Fibroblast of pulmonary artery (primary cell): Measurements from ENCODE around the gene DMKN.
"Not testable (repeated sequence)": the region's sequence is repeated elsewhere in the genome, so short reads cannot be mapped to it uniquely, and the experiment has no call there.

Source experiments
- DNase-seq: peaks from one replicate; pipeline ENCODE4 v3.0.0-alpha.2; 2010; ENCODE audit warnings: low read depth
- H3K4me3 ChIP-seq: replicated peaks from 2 replicates; pipeline ENCODE4 v1.5.1; 2011; ENCODE audit warnings: low read depth, mild to moderate bottlenecking, control low read depth, low read length, moderate library complexity
- TF ChIP-seq, protein P1 (sequence below): IDR thresholded peaks from 2 replicates; pipeline ENCODE4 v1.5.1; 2011; ENCODE audit warnings: mild to moderate bottlenecking, control low read depth, low read length, inconsistent platforms; ENCODE audit errors: missing control alignments

Gene DMKN

DNA sequence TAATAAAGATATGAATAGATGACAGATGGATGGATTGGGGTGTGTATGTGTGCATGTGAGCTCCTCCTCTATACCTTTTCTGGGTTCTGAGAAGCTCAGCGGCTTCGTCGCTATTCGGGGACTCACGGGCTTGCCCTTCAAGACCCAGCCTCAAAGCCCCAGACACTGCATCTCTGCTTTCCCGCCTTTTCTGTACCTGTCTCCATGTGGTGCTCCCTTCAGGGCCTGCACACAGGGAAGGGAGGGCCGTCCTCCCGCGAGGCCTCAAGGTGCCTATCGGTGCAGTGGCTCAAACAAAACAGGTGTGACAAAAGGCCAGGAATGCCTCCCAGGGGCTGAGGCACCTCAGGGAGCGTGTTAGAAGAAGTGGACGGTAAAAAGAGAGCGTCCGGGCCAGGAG is 39.3 kb downstream of the DMKN start:
- TF ChIP-seq, protein P1, sequence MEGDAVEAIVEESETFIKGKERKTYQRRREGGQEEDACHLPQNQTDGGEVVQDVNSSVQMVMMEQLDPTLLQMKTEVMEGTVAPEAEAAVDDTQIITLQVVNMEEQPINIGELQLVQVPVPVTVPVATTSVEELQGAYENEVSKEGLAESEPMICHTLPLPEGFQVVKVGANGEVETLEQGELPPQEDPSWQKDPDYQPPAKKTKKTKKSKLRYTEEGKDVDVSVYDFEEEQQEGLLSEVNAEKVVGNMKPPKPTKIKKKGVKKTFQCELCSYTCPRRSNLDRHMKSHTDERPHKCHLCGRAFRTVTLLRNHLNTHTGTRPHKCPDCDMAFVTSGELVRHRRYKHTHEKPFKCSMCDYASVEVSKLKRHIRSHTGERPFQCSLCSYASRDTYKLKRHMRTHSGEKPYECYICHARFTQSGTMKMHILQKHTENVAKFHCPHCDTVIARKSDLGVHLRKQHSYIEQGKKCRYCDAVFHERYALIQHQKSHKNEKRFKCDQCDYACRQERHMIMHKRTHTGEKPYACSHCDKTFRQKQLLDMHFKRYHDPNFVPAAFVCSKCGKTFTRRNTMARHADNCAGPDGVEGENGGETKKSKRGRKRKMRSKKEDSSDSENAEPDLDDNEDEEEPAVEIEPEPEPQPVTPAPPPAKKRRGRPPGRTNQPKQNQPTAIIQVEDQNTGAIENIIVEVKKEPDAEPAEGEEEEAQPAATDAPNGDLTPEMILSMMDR, result no peak
- no peak for DNase-seq
- H3K4me3 ChIP-seq, result no peak overlapping the region

DNA sequence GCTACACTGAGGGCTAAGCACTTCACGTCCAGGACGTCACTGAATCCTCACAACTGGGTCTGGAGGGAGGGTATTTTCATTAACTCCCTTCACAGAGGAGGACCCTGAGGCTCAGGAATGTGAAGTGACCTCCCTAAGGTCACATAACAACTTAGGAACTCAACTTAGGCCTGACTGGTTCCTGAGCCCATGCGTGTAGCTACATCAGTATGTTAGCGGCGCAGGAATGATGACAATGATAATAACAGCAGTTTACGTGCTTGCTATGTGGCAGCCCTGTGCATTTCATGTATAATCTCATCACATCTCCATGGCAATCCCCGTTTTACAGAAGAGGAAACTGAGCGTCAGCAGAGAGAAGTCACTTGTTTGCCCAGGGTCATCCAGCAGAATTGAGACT is 41.5 kb downstream of the DMKN start:
- no peak for DNase-seq
- TF ChIP-seq, protein P1, result no peak
- H3K4me3 ChIP-seq, result no peak overlapping the region

DNA sequence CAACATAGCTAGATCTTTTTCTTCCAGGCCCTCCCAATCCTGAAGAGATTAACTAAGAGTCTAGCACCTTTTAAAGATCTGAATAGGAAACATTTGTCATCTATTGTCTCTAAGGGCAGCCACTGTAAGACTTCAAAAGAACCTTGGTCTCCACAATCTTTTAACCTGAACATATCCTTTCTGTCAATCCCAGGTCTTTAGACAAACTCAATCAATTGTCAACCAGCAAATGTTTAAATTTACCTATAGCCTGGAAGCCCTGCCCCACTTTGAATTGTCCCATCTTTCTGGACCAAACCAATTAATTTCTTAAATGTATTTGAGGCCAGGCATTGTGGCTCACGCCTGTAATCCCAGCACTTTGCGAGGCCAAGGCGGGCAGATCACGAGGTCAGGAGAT is 42.4 kb downstream of the DMKN start:
- not testable (repeated sequence) for DNase-seq, H3K4me3 ChIP-seq

DNA sequence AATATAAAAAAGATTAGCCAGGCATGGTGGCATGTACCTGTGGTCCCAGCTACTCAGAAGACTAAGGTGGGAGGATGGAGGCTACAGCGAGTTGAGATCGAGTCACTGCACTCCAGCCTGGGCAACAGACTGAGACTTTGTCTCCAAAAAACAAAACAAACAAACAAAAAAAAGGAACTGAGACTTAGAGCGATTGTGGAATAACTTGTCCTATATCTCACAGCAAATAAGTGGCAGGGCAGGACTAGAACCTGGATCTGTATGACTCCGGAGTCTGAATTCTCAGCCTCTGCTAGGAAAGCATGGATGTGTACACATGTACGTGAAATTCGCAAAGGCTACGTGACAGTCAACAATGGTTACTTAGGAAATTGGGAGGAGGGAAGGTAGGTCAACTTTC is 43.3 kb downstream of the DMKN start:
- no peak for DNase-seq

DNA sequence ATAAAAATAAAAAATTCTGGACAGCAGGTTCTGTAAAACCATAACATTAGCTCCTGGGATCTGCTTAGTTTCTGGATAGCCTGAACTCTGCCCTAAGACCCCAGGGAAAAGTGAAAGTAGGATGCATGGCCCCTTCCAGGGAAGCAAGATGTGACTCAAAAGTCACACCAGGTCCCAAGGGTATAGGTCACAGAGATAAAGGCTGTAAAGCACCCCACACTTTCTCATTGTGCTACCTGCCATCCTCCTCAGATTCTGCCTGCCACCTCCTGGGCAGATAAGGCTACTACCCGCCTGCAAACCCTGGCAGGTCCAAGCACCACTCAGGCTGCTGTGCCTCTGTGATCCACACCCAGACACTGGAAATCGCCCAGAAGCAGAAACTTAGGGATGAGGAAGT is 44.8 kb downstream of the DMKN start:
- H3K4me3 ChIP-seq, result no peak overlapping the region
- TF ChIP-seq, protein P1, result peak; percentile 61
- DNase-seq, result peak; percentile 46

More for the DNA sequence above, 43.3 kb downstream of the DMKN start:
- H3K4me3 ChIP-seq, result no peak overlapping the region
- TF ChIP-seq, protein P1, result no peak

DNA sequence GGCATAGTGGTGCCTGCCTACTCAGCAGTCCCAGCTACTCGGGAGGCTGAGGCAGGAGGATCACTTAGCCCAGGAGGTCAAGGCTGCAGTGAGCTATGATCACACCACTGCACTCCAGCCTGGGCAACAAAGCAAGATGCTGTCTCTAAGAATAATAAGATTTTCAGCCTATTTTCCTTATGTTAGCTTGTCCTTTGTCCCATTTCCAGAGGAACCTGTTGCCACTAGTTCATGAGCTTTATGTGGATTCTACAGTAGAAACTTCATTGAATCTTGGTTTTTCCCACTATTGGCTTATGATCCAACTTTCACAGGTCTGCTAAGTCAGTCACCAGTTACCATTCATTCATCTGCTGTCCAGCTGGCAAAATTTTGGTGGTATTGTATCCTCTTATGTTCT is 47.2 kb downstream of the DMKN start:
- DNase-seq, result no peak
- no peak overlapping the region for H3K4me3 ChIP-seq
- TF ChIP-seq, protein P1, result no peak

DNA sequence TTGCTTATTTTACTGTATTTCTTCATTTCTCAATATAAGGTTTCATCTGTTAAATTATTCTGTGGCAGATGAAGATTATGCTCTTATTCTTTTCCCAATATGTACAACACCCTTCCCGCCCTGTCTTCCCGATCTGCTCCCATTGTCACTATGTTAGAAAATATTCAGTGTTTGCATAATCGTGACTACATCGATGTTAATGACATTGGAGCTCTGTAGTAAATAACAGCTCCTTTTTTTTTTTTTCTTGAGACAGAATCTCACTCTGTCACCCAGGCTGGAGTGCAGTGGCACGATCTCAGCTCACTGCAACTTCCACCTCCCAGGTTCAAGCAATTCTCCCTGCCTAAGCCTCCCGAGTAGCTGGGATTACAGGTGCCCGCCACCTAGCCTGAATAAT is 50.5 kb downstream of the DMKN start:
- DNase-seq, H3K4me3 ChIP-seq: not testable (repeated sequence)

DNA sequence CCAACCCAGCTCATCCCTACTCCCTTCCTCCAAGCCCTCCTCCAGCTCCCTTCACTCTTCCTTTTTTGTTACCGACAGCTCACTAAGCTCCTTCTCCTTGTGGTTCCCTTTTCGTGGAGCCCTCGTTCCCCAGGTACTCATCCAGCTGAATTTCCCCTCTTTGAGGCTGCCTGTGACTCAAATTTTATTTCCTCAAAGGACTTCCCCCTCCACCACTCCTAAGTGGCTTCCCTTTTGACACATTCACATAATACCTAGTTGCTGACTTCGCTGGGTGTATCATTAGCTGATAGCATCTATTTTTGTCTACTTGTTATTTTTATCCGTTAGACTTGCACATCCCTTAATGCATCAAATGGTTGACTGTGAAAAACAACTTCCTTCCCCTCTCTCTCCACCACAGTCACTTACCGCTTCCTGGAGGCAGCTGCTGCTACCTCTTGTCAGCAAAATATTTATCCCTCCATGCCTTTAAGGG is 50.9 kb downstream of the DMKN start:
- H3K4me3 ChIP-seq, result no peak overlapping the region
- DNase-seq, result no peak
- TF ChIP-seq, protein P1, result no peak

DNA sequence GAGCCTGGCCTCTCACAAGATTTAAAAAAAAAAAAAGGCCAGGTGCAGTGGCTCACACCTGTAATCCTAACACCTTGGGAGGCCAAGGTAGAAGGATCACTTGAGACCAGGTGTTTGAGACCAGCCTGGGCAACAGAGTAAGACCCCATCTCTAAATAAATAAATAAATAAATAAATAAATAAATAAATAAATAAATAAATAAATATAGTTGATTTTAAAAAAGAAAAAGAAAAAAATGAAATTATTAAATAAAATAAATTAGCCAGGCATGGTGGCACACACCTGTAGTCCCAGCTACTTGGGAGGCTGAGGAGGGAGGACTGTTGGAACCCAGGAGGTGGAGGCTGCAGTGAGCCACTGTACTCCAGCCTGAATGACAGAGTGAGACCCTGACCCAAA is 51.7 kb downstream of the DMKN start:
- not testable (repeated sequence) for H3K4me3 ChIP-seq, DNase-seq
